ENCODE measurements around the gene MSS51.
"Not testable (repeated sequence)": the region's sequence is repeated elsewhere in the genome, so short reads cannot be mapped to it uniquely, and the experiment has no call there.

MSS51 gene

GRCh38 chr10:73401636-73402035 lies 31.7 kb downstream of the MSS51 start:
- no peaks in the 10 kb centered on the region for H3K4me1 ChIP-seq (ENCODE audit: control insufficient read depth, insufficient read depth, low read length, poor library complexity, severe bottlenecking)
- peaks cover 22% of the 10 kb centered on the region for H3K36me3 ChIP-seq (ENCODE audit: control insufficient read depth, insufficient read depth, low read length)
- H3K4me3 ChIP-seq (ENCODE audit: extremely low read depth, insufficient read depth, low read length, poor library complexity, severe bottlenecking) = no peak overlapping the region
- WGBS, 2 experiments (ENCODE audit: insufficient coverage in 2 of 2) = 92 to 100% methylated on average over 2 to 6 of the region's 6 CpGs
- no peak overlapping the region for H3K27ac ChIP-seq (ENCODE audit: low read depth, low read length, severe bottlenecking)
- no peaks in the 10 kb centered on the region for H3K9me3 ChIP-seq (ENCODE audit: control insufficient read depth, low read length)

- Histone ChIP-seq H3K9me3 (ENCODE audit: control insufficient read depth, low read length) (no peaks in the 10 kb centered on the region), H3K27ac (ENCODE audit: low read depth, low read length, severe bottlenecking) (no peak overlapping the region), H3K4me1 (ENCODE audit: control insufficient read depth, insufficient read depth, low read length, poor library complexity, severe bottlenecking) (no peaks in the 10 kb centered on the region), H3K4me3 (ENCODE audit: extremely low read depth, insufficient read depth, low read length, poor library complexity, severe bottlenecking) (no peak overlapping the region), H3K36me3 (ENCODE audit: control insufficient read depth, insufficient read depth, low read length) (peaks cover 39% of the 10 kb centered on the region)
- no CpG with 5 or more reads among the region's 4 CpGs for WGBS, 2 experiments (ENCODE audit: insufficient coverage in 2 of 2)
Measured at GRCh38 chr10:73399063-73399462, 34.3 kb downstream of the MSS51 start.

- H3K4me3 ChIP-seq (ENCODE audit: extremely low read depth, insufficient read depth, low read length, poor library complexity, severe bottlenecking) = no peak overlapping the region
- no peaks in the 10 kb centered on the region for H3K4me1 ChIP-seq (ENCODE audit: control insufficient read depth, insufficient read depth, low read length, poor library complexity, severe bottlenecking)
- H3K36me3 ChIP-seq (ENCODE audit: control insufficient read depth, insufficient read depth, low read length) = peaks cover 39% of the 10 kb centered on the region
- no peak overlapping the region for H3K27ac ChIP-seq (ENCODE audit: low read depth, low read length, severe bottlenecking)
- 90 to 100% methylated on average over 2 of the region's 6 CpGs for WGBS, 2 experiments (ENCODE audit: insufficient coverage in 2 of 2)
- H3K9me3 ChIP-seq (ENCODE audit: control insufficient read depth, low read length) = no peaks in the 10 kb centered on the region
Measured at GRCh38 chr10:73398024-73398423, 35.3 kb downstream of the MSS51 start.

- not testable (repeated sequence) for H3K4me3 ChIP-seq (ENCODE audit: extremely low read depth, insufficient read depth, low read length, poor library complexity, severe bottlenecking); H3K9me3 ChIP-seq (ENCODE audit: control insufficient read depth, low read length); H3K4me1 ChIP-seq (ENCODE audit: control insufficient read depth, insufficient read depth, low read length, poor library complexity, severe bottlenecking); H3K27ac ChIP-seq (ENCODE audit: low read depth, low read length, severe bottlenecking)
- 100% methylated on average over 2 of the region's 4 CpGs for WGBS, 2 experiments (ENCODE audit: insufficient coverage in 2 of 2)
- peaks cover 56% of the 10 kb centered on the region for H3K36me3 ChIP-seq (ENCODE audit: control insufficient read depth, insufficient read depth, low read length)
Measured at GRCh38 chr10:73394325-73394724, 39.0 kb downstream of the MSS51 start.

GRCh38 chr10:73388228-73388627 lies 45.1 kb downstream of the MSS51 start:
- H3K36me3 ChIP-seq (ENCODE audit: control insufficient read depth, insufficient read depth, low read length) = peaks cover 64% of the 10 kb centered on the region
- no peaks in the 10 kb centered on the region for H3K9me3 ChIP-seq (ENCODE audit: control insufficient read depth, low read length)
- WGBS, 2 experiments (ENCODE audit: insufficient coverage in 2 of 2) = 95% methylated on average over 3 of the region's 4 CpGs; no CpG with 5 or more reads in 1 of the 2 experiments
- H3K4me1 ChIP-seq (ENCODE audit: control insufficient read depth, insufficient read depth, low read length, poor library complexity, severe bottlenecking) = no peaks in the 10 kb centered on the region
- no peak overlapping the region for H3K4me3 ChIP-seq (ENCODE audit: extremely low read depth, insufficient read depth, low read length, poor library complexity, severe bottlenecking)
- H3K27ac ChIP-seq (ENCODE audit: low read depth, low read length, severe bottlenecking) = no peak overlapping the region

- 96 to 99% methylated on average over 7 of the region's 7 CpGs for WGBS, 2 experiments (ENCODE audit: insufficient coverage in 2 of 2)
- H3K36me3 ChIP-seq (ENCODE audit: control insufficient read depth, insufficient read depth, low read length) = peaks cover 74% of the 10 kb centered on the region
- H3K27ac ChIP-seq (ENCODE audit: low read depth, low read length, severe bottlenecking) = no peak overlapping the region
- H3K4me3 ChIP-seq (ENCODE audit: extremely low read depth, insufficient read depth, low read length, poor library complexity, severe bottlenecking) = no peak overlapping the region
- H3K4me1 ChIP-seq (ENCODE audit: control insufficient read depth, insufficient read depth, low read length, poor library complexity, severe bottlenecking) = no peaks in the 10 kb centered on the region
- no peaks in the 10 kb centered on the region for H3K9me3 ChIP-seq (ENCODE audit: control insufficient read depth, low read length)
Measured at GRCh38 chr10:73386583-73386982, 46.8 kb downstream of the MSS51 start.

GRCh38 chr10:73379064-73379748 lies 54.2 kb downstream of the MSS51 start:
- Histone ChIP-seq H3K27ac (ENCODE audit: low read depth, low read length, severe bottlenecking) (no peak overlapping the region), H3K4me3 (ENCODE audit: extremely low read depth, insufficient read depth, low read length, poor library complexity, severe bottlenecking) (no peak overlapping the region), H3K4me1 (ENCODE audit: control insufficient read depth, insufficient read depth, low read length, poor library complexity, severe bottlenecking) (no peaks in the 10 kb centered on the region), H3K9me3 (ENCODE audit: control insufficient read depth, low read length) (no peaks in the 10 kb centered on the region), H3K36me3 (ENCODE audit: control insufficient read depth, insufficient read depth, low read length) (peaks cover 72% of the 10 kb centered on the region)
- WGBS, 2 experiments (ENCODE audit: insufficient coverage in 2 of 2) = 82 to 88% methylated on average over 1 of the region's 1 CpG

- H3K36me3 ChIP-seq (ENCODE audit: control insufficient read depth, insufficient read depth, low read length) = peaks cover 65% of the 10 kb centered on the region
- WGBS, 2 experiments (ENCODE audit: insufficient coverage in 2 of 2) = 100% methylated on average over 1 of the region's 3 CpGs
Measured at GRCh38 chr10:73376679-73377078, 56.7 kb downstream of the MSS51 start.

More at GRCh38 chr10:73376679-73377078, 56.7 kb downstream of the MSS51 start:
- H3K9me3 ChIP-seq (ENCODE audit: control insufficient read depth, low read length) = no peaks in the 10 kb centered on the region
- no peak overlapping the region for H3K27ac ChIP-seq (ENCODE audit: low read depth, low read length, severe bottlenecking)
- no peaks in the 10 kb centered on the region for H3K4me1 ChIP-seq (ENCODE audit: control insufficient read depth, insufficient read depth, low read length, poor library complexity, severe bottlenecking)
- H3K4me3 ChIP-seq (ENCODE audit: extremely low read depth, insufficient read depth, low read length, poor library complexity, severe bottlenecking) = no peak overlapping the region
